ENCODE data around the gene SH3TC1. TPM values are rescaled to one million over a fixed set of nuclear protein-coding genes. Genes with fewer than 3 reads are reported as not detected.
A peak's percentile ranks its signal among the peaks of the same experiment; 100 is the strongest.

Gene SH3TC1
- total and polyA plus RNA-seq, 12 donors: 1.5 to 58.7 (median 22.0) TPM

GRCh38 chr4:8167291-8167690 lies 31.8 kb upstream of the SH3TC1 start:
- WGBS, 4 donors: 33 to 61% (median 52%) methylated on average over 2 of the region's 2 CpGs
- TF ChIP-seq POLR2A (IDR thresholded peaks at IDR 0.05) (no peak), CTCF (IDR thresholded peaks at IDR 0.05) (no peak)
- H3K36me3 ChIP-seq (replicated peaks in 1 of 2): no peaks in the 10 kb centered on the region
- intact Hi-C loops (cut with DNase I): loop anchor here in 1 of 2 donors (10.0 kb wide), 1 partner anchor 258 kb away; no protein-coding TSS in a partner anchor
- no peaks in the 10 kb centered on the region for H3K4me1 ChIP-seq (replicated peaks in 1 of 2)
- H3K27me3 ChIP-seq: no peaks in the 10 kb centered on the region
- H3K4me3 ChIP-seq: no peak overlapping the region
- peak overlapping the region in 4 of 5 donors; percentile 9 to 83 (median 60) for H3K27ac ChIP-seq
- DNase-seq: peak in 1 of 7 donors; percentile 36
- H3K9me3 ChIP-seq (replicated peaks in 1 of 3): no peaks in the 10 kb centered on the region

GRCh38 chr4:8167815-8168214 lies 31.3 kb upstream of the SH3TC1 start:
- Histone ChIP-seq H3K27me3 (no peaks in the 10 kb centered on the region), H3K4me3 (no peak overlapping the region), H3K4me1 (replicated peaks in 1 of 2) (no peaks in the 10 kb centered on the region), H3K27ac (peak overlapping the region in 4 of 5 donors; percentile 9 to 83 (median 60)), H3K9me3 (replicated peaks in 1 of 3) (no peaks in the 10 kb centered on the region), H3K36me3 (replicated peaks in 1 of 2) (no peaks in the 10 kb centered on the region)
- intact Hi-C loops (cut with DNase I): loop anchor here in 1 of 2 donors (10.0 kb wide), 1 partner anchor 257 kb away; no protein-coding TSS in a partner anchor
- TF ChIP-seq CTCF (IDR thresholded peaks at IDR 0.05): no peak
- TF ChIP-seq POLR2A (IDR thresholded peaks at IDR 0.05): no peak
- DNase-seq: peak in 6 of 7 donors; percentile 52 to 77 (median 66)
- 29 to 44% (median 40%) methylated on average over 2 of the region's 2 CpGs for WGBS, 4 donors

- DNase-seq: no peak
- intact Hi-C loops (cut with DNase I): loop anchor here in 1 of 2 donors (10.0 kb wide), 1 partner anchor 257 kb away; no protein-coding TSS in a partner anchor
- H3K4me1 ChIP-seq (replicated peaks in 1 of 2): no peaks in the 10 kb centered on the region
- no peaks in the 10 kb centered on the region for H3K9me3 ChIP-seq (replicated peaks in 1 of 3)
- peak overlapping the region in 1 of 5 donors; percentile 83 for H3K27ac ChIP-seq
- WGBS, 4 donors: 86 to 100% (median 95%) methylated on average over 1 of the region's 1 CpG
- peak in 5 of 6 experiments; percentile 33 to 56 (median 44) for TF ChIP-seq CTCF (IDR thresholded peaks at IDR 0.05)
- TF ChIP-seq POLR2A (IDR thresholded peaks at IDR 0.05): no peak
- no peak overlapping the region for H3K4me3 ChIP-seq
- no peaks in the 10 kb centered on the region for H3K36me3 ChIP-seq (replicated peaks in 1 of 2)
- no peaks in the 10 kb centered on the region for H3K27me3 ChIP-seq
Observed at GRCh38 chr4:8168232-8168631, 30.9 kb upstream of the SH3TC1 start.

- Histone ChIP-seq H3K36me3 (replicated peaks in 1 of 2) (no peaks in the 10 kb centered on the region), H3K9me3 (replicated peaks in 1 of 3) (no peaks in the 10 kb centered on the region), H3K27ac (peak overlapping the region in 1 of 5 donors; percentile 83), H3K27me3 (no peaks in the 10 kb centered on the region), H3K4me1 (replicated peaks in 1 of 2) (no peaks in the 10 kb centered on the region), H3K4me3 (no peak overlapping the region)
- DNase-seq: no peak
- intact Hi-C loops (cut with DNase I): loop anchor here in 1 of 2 donors (10.0 kb wide), 1 partner anchor 256 kb away; no protein-coding TSS in a partner anchor
- 78 to 85% (median 81%) methylated on average over 5 of the region's 5 CpGs for WGBS, 4 donors
- TF ChIP-seq CTCF (IDR thresholded peaks at IDR 0.05): no peak
- no peak for TF ChIP-seq POLR2A (IDR thresholded peaks at IDR 0.05)
Observed at GRCh38 chr4:8168832-8169598, 30.1 kb upstream of the SH3TC1 start.

Measured in adrenal gland (tissue), 12 donors.